SH-SY5Y (cell line): ENCODE results near the gene PNPLA7.

ENCODE experiments used
- GATA2 ChIP-seq: IDR thresholded peaks from 2 replicates; pipeline ENCODE4 v1.6.1; 2011; ENCODE audit warnings: mild to moderate bottlenecking, low read depth, low read length
- GATA3 ChIP-seq: IDR thresholded peaks from 2 replicates; pipeline ENCODE4 v1.6.1; 2011; ENCODE audit warnings: low read depth, mild to moderate bottlenecking, low read length, moderate library complexity

DNA sequence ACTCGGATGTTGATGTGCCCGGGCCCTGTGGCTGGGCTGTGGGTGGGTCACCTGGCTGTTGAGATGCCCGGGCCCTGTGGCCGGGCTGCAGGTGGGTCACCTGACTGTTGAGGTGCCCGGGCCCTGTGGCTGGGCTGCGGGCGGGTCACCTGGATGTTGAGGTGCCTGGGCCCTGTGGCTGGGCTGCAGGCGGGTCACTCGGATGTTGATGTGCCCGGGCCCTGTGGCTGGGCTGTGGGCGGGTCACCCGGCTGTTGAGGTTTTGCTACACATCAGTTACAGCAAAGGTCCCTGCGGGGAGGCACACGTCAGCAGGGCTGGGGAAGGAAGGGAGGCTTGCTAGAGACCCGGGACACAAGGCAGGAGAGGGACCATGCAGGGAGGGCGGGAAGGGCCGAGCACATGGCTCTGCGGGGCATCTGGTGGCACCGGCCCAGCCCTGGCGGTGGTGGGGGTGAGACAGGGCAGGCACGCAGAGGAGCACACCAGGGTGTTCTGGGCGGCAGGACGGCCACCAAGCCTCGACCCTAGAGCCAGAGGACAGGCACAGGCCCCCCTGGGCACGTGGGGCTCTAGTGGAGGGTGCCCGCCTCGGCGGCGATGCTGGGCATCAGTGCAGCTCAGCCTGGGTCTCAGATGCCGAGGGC, 35.4 kb downstream of the PNPLA7 start:
- TF ChIP-seq GATA2 = no peak
- no peak for TF ChIP-seq GATA3
